HG03469 (cell line): Measurements from ENCODE around the gene RNU6-9.
A peak's percentile ranks its signal among the peaks of the same experiment; 100 is the strongest.

Experiments
- ATAC-seq: cut with Tn5 transposase; IDR thresholded peaks from one replicate; pipeline ENCODE4 v1.9.1; 2021; ENCODE audit warnings: mild to moderate bottlenecking, moderate library complexity, moderate number of reproducible peaks; ENCODE audit not compliant: unreplicated experiment

RNU6-9 gene

DNA sequence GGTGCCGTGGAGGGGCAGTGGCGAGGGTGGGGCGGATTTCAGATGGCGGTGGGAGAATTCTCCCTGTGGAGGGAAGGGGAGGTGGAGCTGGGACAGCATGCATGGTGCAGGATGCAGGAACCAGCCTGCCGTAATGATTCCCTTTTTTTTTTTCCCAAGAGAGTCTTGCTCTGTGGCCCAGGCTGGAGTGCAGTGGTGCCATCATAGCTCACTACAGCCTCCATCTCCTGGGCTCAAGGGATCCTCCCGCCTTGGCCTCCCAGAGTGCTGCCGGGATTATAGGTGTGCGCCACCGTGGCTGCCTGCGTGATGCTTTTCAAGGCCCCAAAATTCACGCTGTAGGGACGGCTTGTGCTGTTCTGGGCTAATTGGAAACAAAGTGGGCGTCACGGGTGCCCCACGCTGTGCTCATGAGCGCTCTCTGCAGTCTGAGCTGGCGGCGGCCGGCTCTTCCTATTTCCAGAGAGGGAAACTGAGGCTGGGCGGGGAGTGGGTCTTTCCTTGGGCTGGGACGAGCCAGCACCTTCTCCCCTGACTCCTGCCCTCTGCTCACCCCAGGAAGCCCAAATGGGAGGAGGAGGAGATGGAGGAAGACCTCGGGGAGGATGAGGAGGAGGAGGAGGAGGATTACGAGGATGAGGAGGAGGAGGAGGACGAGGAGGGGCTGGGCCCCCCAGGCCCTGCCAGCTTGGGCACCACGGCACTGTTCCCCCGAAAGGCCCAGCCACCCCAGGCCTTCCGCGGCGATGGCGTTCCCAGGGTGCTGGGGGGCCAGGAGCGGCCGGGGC, 38.8 kb downstream of the RNU6-9 start:
- no peak for ATAC-seq

DNA sequence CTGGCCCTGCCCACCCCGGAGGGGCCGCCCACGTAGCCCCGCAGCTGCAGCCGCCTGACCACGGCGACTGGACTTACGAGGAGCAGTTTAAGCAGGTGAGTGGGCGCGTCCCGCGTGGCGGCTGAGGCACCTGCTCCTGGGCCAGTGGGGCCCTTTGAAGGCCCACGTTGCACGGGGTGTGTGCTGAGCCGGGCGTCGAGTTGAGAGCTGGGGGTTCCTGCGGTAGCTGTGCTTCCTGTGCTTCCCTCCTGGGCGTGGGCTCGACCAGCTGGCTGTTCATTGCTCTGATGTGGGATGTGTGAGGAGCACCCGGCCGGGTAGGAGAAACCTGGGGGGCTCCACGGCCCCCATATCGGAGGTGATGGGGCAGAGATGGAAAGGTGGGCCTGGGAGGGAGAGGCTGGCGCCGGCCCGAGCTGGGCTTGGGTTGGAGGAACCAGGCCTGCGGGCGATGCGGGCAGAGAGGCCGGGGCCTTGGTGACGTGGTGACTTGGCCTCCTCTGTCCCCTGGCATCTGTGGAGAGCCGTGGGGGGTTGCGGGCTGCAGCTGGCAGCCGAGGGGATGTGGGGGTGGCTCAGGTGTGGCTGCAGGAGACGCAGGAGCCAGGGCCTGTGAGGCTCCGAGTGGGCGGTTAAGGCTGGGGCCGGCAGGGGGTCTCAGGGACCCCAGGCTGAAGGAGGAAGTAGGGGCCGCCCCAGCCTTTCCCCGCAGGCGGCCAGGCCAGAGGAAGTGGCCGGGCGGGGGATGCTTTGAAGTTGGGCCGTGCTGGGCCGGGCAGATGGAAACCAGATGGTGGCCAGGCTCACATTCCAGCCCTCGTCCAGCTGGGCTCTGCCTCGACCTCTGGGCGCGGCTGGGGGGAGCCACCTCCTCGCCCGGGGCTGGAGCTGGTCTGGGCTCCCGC, 39.6 kb downstream of the RNU6-9 start:
- no peak for ATAC-seq

DNA sequence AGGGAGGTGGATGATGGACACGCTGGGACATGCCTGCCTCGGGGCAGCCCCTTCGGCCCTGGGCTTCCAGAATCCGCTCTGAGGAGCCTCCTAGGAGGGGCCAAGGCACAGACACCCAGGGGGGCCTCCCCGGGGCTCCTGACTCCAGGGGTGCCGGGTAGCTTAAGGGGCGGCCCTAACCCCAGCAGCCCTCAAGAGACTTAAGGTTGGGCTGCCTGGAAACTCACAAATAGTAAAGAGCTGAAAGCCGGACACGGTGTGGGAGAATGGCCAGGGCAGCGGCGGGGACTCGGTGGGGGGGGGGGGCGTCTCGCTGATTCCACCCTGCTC, 40.2 kb downstream of the RNU6-9 start:
- ATAC-seq, result no peak

DNA sequence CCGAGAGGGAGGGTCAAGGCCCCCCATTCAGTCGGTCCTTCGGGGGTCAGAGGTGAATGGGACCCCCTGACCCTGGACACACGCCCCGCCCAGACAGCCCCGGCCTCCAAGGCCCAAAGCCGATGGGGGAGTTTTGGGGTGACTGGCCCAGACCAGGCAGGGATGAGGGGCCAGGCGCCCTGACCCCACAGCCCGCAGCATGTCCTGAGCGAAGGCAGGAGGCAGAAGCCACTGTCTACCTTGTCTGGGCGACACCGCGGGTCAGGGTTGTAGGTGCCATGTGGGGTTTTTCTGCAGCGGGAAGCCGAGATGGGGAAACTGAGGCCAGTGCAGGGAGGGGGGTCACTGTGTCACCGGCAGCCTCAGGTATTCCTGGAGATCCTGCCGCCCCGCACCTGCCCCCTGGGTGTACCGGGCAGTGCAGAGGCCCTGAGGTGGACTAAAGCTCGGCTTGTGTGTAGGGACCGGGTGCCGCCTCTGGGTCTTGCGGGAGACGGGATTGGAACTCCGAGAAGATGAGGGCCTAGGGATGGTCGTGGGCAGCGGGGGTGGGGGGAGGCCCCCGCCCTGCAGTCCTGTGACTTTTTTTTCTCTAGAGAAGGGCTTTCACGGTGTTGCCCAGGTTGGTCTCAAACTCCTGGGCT, 41.0 kb downstream of the RNU6-9 start:
- ATAC-seq, result no peak

DNA sequence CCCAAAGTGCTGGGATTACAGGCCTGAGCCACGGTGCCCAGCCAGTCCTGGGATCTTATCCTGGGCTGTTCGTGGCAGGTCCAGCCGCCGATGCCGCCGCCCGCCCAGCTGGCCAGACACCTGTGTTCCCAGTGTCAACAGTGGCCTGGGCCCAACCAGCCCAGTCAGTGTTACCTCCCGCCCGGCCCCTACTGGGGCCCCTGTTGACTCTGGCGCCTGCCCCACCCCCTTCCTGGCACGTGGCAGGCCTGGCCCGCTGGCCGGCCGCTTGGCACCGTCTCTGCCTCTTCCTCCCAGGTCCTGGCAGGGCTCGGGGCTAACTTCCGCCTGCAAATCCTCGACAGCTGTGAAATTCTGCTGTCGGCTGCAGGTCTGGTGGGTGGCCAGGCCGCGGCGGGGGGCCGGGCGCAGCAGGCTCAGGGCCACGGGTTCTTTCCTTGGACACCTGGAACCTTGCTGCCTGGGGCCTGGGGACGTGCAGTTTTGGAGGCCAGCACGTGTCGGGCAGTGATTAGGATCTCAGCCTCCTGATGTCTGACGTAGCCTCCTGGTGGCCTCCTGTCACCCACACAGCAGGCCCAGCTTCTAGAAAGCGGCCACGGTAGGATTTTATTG, 41.7 kb downstream of the RNU6-9 start:
- no peak for ATAC-seq

DNA sequence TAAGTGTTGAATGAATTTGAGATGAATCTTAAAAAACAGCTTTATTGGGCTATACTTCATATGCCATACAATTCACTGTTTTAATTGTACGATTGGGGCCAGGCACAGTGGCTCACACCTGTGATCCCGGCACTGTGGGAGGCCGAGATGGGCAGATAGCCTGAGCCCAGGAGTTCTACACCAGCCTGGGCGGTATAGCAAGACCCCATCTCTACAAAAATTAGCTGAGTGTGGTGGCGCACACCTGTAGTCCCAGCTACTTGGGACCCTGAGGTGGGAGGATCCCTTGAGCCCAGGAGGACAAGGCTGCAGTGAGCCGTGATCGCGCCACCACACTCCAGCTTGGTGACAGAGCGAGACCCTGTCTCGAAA, 42.9 kb downstream of the RNU6-9 start:
- ATAC-seq, result no peak

DNA sequence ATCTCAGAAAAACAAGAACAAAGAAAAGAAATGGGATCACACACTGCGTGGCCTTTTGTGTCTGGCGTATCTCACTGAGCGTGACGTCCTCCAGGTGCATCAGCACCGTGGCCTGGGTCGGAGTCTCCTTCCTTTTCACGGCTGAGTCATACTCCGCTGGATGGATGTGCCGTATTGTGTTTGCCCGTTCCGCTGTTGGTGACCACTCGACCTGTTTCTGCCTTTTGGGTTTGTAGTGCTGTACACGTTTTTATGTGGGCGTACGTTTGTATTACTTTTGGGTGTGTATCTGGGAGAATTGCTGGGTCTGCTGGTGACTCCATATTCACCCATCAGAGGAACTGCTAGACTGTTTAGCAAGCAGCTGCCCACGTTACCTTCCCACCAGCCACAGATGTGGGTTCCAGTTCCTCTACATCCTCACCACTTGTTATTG, 44.0 kb downstream of the RNU6-9 start:
- ATAC-seq, result no peak

DNA sequence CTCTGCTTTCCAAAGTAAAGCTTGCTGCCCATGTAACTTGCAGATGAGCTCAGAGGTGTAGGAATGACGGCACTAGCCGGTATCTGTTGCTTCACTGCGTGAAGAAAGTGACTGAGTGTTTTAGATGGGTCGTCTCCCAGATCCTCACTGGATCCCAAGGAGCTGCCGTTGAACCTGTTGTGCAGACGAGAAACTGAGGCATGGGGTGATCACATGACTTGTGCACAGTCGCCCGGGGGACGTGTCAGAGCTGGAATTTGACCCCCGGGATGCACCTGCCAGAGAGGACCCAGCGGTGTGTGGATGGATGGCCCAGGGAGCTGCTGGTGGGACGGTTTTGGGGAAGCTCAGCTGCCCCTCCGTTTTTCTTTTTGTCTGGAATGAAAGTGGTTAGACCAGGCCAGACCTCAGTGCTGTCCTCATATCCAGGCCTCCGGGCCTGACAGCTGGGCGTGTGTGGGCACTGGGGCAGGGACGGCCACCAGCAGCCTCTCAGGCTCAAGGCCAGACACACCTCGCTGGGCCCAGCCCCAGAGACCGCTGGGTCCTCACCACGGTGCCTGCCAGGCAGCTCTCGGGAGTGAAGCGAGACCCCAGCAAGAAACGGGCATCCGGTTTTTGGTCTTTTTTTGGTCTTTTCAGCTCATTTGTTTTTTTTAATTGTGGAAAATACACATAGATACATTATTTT, 45.1 kb downstream of the RNU6-9 start:
- no peak for ATAC-seq

DNA sequence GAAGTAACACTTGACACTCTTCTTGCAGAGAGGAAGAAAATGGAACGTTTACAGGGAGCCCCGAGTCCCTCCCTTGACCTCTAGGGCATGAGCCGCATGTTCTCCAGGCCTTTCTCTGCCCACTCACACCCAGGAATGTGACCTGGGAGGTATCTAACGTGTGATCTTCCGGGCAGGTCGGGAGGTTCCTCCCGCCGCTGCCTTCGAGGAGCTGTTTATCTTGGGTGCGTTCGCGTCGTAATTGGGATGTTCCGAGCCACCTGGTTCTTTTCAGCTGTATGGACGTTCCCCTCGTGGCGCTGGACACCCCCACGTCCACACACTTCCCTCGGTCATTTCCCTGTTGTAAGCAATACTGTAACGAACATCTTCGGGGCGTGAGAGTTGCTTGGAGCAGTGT, 46.2 kb downstream of the RNU6-9 start:
- no peak for ATAC-seq

DNA sequence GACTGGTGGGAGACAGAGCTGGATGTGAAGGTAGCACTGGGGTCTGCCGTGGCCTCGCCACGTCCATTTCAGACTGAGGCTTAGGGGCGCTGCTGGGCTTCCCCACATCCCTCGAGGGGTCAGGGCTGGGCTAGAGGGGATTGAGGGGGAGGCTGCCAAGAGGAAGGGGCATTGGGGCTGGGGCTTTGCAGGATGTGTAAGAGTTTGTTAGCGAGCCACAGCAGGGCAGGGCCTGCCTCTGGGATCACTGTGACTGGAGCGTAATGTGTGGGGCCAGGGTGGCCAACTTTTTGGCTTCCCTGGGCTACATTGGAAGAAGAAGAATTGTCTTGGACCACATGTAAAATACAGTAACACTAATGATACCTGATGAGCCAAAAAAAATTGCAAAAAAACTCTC, 46.6 kb downstream of the RNU6-9 start:
- ATAC-seq, result no peak

DNA sequence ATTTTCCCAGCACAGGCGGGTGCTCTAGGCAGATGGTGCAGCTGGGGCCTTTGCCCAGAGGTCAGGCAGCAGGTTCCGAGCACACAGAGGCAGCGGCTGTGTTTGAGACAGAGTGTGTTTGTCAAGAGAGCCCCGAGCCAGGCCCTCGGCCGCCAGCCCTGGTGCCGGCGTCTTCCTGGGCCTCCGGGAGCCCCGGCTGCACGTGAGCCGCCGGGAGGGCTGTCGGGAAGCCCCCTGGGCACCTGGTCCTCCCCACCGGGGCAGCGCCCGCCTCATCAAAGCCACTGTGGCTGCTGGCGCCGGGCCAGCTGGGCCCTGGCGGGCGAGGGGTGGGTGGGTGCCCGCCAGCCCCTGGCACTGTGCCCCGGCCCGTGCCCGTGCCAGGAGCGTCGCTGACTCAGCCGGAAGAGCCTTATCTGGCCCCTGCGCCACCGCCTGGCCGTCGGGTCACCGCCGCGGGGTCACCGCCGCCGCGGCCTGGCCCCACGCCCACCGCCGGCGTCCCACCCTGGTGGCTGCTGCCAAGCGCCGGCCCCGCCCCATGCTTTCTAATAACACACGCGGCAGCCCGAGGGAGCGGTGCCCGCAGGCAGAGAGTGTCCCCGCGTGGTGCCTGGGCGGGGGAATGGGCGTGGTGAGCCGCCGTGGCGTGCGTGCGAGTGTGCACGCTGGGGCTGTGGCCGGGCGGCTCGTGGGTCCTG, 47.5 kb downstream of the RNU6-9 start:
- ATAC-seq, result peak; percentile 37

DNA sequence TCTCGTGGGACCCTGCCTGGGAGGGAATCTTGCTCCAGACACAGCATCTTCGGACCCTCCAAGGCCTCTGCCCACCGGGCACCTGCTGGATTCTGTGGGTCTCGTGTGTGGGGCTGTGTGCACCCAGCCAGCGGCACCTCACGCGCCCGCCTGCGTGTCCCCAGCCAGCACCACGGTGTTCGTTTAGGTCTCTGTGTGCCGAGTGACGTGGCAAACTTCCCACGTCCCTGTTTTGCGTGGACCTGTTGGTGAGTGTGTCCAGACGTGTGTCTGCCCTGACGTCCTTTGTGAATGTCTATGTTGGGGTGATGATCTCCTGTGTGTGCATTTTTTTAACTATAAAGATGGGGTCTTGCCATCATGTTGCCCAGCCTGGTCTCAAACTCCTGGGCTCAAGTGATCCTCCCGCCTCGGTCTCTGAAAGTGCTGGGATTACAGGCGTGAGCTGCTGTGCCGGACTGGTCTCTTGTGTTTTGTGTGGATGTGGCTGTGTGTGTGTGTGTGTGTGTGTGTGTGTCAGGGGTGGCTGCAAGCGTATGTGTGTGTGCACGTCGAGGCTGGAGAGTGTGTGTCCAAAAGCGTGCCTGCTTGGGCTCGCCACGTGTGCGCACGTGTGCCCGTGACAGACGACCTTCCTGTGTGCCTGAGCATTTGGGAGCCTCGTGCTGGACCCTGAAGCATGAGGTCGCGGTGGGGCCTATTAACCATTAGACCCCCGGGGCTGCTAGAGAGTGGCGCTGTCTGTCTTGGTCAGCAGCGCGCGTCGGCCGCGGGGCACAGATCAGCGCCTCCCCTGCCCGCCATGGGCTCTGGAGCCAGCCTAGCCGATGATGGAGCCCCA, 48.2 kb downstream of the RNU6-9 start:
- ATAC-seq, result peak; percentile 10

DNA sequence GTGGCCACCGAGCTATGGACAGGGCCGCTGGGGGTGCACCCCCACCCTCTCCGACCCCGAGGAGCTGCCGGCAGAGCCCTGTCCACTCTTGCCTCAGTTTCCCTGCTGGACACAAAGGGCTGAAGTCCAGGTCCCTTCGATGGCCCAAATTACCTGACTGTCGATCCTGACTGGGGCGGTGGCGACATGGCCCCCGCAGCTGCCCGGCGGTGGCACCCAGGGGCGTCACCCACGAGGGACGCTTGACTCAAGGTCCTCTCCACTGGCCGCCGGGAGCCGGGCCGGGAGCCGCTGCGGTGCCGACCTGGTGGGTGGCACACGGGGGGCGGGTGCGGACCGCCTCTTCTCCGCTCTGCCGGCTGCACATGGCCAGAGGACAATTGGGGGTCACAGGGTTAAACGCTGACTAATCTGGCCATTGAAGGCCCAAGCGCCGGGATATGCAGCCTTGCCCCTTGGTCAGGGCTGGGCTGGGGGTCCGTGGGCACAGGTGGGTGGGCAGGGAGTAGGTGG, 48.9 kb downstream of the RNU6-9 start:
- no peak for ATAC-seq
